Activated naive CD8-positive, alpha-beta T cell treated with anti-CD3 and anti-CD28 coated beads, Interleukin-2, amount 50 U/mL, for 24 hours (primary cell): ENCODE measurements around the gene PLCB1.

ENCODE experiments used
- ATAC-seq: fragments of 150-1000 bp; cut with Tn5 transposase; one replicate; pipeline ENCODE4 v1.10.0; 2021
- DNase-seq: peaks from one replicate; pipeline ENCODE4 v3.0.0; 2021
- H3K27ac Mint-ChIP-seq: one replicate; pipeline ENCODE4 v1.8.0; 2021; ENCODE audit warnings: mild to moderate bottlenecking, mixed read lengths
- H3K27me3 Mint-ChIP-seq: one replicate; pipeline ENCODE4 v1.8.0; 2021; ENCODE audit warnings: mixed read lengths
- H3K36me3 Mint-ChIP-seq: one replicate; pipeline ENCODE4 v1.8.0; 2021; ENCODE audit warnings: low read depth, mixed read lengths
- H3K4me1 Mint-ChIP-seq: one replicate; pipeline ENCODE4 v1.8.0; 2021; ENCODE audit warnings: mixed read lengths
- H3K4me3 Mint-ChIP-seq: one replicate; pipeline ENCODE4 v1.8.0; 2021; ENCODE audit warnings: mild to moderate bottlenecking, moderate library complexity, mixed read lengths
- H3K9me3 Mint-ChIP-seq: one replicate; pipeline ENCODE4 v1.8.0; 2021; ENCODE audit warnings: mixed read lengths

The PLCB1 gene

DNA sequence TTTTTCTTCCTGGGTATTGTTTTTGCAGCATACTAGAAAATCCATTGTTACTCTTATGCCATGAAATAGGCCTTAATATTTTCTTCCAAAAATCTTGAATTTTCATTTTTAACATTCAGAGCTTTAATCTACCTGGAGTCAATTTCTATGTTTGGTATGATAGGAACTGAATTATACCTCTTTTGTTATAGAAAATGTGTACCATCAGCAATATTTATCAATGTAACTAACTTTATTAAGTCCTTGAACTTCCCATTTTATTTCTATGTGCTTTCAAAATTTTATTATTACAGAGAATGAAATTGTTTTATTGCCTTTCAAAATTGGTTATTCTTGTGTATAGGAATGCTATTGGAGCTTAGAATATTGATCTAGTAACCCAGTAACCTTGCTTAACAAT lies 68.2 kb downstream of the PLCB1 start:
- H3K4me1 Mint-ChIP-seq: no peaks in the 10 kb centered on the region
- no peak for ATAC-seq
- no peaks in the 10 kb centered on the region for H3K36me3 Mint-ChIP-seq
- DNase-seq: no peak
- no peaks in the 10 kb centered on the region for H3K27me3 Mint-ChIP-seq
- H3K9me3 Mint-ChIP-seq: peaks cover 17% of the 10 kb centered on the region
- no peak overlapping the region for H3K4me3 Mint-ChIP-seq
- H3K27ac Mint-ChIP-seq: no peak overlapping the region

DNA sequence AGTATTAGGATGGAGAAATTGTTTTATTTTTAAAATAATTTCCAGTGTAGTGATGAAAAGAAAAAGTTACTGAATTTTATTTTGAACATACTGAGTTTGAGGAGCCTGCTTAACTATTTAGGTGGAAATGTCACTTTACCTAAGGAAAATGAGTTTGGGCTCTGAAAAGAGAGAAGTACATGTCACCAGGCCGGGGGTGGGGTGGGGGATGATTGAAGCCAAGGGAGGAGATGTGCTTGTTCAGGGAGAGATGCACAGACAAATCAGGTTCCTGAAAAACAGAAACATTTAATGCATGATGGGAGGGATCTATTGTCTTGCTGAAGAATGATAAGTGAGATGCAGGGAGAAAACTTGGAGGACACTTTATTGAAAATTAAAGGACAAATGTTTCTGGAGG lies 71.3 kb downstream of the PLCB1 start:
- Mint-ChIP-seq H3K9me3 (peaks cover 4% of the 10 kb centered on the region), H3K27ac (no peak overlapping the region), H3K4me3 (no peak overlapping the region), H3K36me3 (no peaks in the 10 kb centered on the region), H3K27me3 (peaks cover 4% of the 10 kb centered on the region), H3K4me1 (peaks cover 2% of the 10 kb centered on the region)
- DNase-seq (no peak), ATAC-seq (no peak)

DNA sequence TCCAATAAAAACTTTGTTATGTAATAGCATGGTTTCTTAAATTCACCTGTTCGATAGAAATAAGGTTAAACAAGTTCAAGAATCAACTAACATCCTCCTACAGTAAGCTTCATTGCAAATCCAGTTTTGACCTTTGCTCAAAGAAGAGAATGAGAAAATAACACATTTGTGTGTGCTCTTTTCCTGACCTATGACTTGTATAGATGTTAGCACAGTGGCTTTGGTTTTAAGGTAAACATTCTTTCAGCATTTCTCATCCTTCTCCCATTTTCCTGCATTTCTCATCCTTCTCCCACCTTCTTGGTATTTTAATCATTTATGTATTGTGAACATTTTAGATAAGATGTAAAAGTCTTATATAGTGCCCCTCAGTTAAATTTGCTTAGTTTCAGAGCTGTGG lies 73.9 kb downstream of the PLCB1 start:
- Mint-ChIP-seq H3K36me3 (no peaks in the 10 kb centered on the region), H3K4me1 (peaks cover 14% of the 10 kb centered on the region), H3K27me3 (peaks cover 4% of the 10 kb centered on the region), H3K9me3 (no peaks in the 10 kb centered on the region), H3K27ac (no peak overlapping the region), H3K4me3 (no peak overlapping the region)
- ATAC-seq (no peak), DNase-seq (no peak)

DNA sequence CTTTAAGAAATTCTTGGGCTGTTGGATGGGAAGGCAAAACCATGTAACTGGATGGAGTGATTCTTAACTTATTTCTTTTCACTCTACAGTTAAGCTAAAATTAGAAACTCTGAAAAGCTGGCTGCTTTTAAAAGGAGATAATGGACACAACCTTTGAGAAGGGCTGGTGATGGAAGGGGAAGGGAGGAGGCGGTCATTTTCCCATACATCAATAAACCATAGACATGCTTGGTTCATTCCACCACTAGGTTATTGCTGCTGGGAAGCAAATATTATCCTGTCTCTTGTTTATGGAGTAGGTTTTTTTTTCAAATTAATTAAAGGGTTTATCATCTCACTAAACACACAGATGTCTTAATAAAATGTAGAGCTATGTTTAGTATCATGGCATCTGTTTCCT lies 76.2 kb downstream of the PLCB1 start:
- no peaks in the 10 kb centered on the region for H3K9me3 Mint-ChIP-seq
- no peak overlapping the region for H3K27ac Mint-ChIP-seq
- no peak overlapping the region for H3K4me3 Mint-ChIP-seq
- H3K27me3 Mint-ChIP-seq: peaks cover 4% of the 10 kb centered on the region
- H3K4me1 Mint-ChIP-seq: peaks cover 29% of the 10 kb centered on the region
- DNase-seq (no peak), ATAC-seq (no peak)
- H3K36me3 Mint-ChIP-seq: no peaks in the 10 kb centered on the region

DNA sequence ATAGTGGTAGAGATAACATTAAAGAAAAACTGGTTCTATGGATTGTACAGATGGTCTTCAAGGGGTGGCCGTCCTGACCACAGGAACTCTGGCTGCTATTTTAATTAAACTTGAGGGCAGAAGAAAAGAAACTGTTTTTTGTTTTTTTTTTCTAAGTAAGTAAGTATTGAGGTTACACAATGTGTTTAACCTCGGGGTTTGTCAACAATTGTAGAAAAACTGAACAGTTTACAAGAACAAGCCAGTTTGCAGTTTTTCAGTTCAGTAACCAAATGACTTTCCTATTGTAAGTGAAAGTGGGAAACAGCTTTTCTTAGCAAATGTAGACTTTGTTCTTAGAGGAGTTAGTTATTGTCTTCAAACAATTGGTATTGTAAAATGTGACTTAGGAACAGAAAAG lies 77.0 kb downstream of the PLCB1 start:
- ATAC-seq: no peak
- Mint-ChIP-seq H3K4me3 (no peak overlapping the region), H3K4me1 (peaks cover 37% of the 10 kb centered on the region), H3K27me3 (peaks cover 4% of the 10 kb centered on the region), H3K27ac (no peak overlapping the region), H3K9me3 (no peaks in the 10 kb centered on the region), H3K36me3 (no peaks in the 10 kb centered on the region)
- DNase-seq: no peak

DNA sequence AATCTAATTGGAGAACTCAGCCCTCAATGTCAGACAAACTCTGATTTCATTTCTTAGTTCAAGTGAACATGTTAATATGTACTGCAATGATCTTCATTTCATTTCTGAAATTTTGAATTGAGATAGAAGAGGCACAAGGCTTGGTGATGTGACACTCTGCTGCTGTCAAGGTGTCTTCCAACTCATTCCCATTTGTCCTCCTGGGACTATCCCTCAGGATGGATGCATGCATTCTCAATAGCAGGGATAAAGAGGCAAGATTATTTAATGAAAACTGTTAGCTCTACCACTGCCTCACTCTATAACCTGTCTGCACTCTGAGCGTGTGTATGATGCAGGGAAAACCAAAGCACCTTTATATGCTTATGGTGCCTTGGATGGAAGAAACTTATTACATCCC lies 78.7 kb downstream of the PLCB1 start:
- peaks cover 52% of the 10 kb centered on the region for H3K4me1 Mint-ChIP-seq
- no peaks in the 10 kb centered on the region for H3K9me3 Mint-ChIP-seq
- no peaks in the 10 kb centered on the region for H3K36me3 Mint-ChIP-seq
- H3K27me3 Mint-ChIP-seq: peaks cover 4% of the 10 kb centered on the region
- H3K27ac Mint-ChIP-seq: no peak overlapping the region
- no peak for DNase-seq
- no peak for ATAC-seq
- no peak overlapping the region for H3K4me3 Mint-ChIP-seq

DNA sequence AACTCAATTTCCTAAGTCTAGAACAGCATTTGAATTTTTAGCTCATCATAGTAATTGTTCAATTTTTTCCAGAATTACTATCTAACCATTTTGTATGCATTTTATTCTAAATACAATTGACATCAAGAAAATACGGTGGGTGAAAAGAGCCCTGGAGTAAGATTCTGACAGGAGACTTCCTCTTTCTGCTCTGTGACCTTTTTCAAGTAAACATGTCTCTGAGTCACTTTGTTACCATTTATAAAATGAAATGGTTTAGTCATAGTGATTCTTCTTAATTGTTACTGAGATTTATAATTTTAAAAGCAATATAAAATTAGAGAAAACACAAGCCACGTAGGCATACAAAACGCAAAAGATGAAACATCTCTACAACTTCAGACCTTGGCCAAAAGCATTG lies 80.2 kb downstream of the PLCB1 start:
- H3K27ac Mint-ChIP-seq: no peak overlapping the region
- no peak for ATAC-seq
- no peaks in the 10 kb centered on the region for H3K9me3 Mint-ChIP-seq
- H3K27me3 Mint-ChIP-seq: peaks cover 2% of the 10 kb centered on the region
- no peak for DNase-seq
- H3K4me1 Mint-ChIP-seq: peaks cover 67% of the 10 kb centered on the region
- peaks cover 2% of the 10 kb centered on the region for H3K36me3 Mint-ChIP-seq
- H3K4me3 Mint-ChIP-seq: no peak overlapping the region

DNA sequence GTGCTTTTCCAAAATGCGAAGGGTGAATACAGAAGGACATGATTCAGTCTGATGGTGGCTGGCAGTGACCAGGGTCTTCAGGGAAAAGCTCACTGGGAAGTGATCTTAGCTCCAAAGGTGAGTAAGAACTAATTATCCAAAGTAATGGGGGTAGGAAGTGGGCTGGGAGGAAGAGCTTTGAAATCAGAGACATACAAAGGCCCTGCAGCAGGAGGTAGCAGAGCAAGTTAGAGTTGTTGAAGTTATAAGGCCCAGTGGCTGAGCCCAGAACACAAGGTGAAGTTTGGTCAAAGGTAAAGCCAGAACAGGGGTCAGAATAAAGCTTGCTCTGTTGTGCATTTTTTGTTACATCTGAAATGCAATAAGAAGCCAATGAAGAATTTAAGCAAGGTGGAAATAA lies 81.2 kb downstream of the PLCB1 start:
- no peak for ATAC-seq
- Mint-ChIP-seq H3K4me3 (no peak overlapping the region), H3K4me1 (peaks cover 71% of the 10 kb centered on the region)

DNA sequence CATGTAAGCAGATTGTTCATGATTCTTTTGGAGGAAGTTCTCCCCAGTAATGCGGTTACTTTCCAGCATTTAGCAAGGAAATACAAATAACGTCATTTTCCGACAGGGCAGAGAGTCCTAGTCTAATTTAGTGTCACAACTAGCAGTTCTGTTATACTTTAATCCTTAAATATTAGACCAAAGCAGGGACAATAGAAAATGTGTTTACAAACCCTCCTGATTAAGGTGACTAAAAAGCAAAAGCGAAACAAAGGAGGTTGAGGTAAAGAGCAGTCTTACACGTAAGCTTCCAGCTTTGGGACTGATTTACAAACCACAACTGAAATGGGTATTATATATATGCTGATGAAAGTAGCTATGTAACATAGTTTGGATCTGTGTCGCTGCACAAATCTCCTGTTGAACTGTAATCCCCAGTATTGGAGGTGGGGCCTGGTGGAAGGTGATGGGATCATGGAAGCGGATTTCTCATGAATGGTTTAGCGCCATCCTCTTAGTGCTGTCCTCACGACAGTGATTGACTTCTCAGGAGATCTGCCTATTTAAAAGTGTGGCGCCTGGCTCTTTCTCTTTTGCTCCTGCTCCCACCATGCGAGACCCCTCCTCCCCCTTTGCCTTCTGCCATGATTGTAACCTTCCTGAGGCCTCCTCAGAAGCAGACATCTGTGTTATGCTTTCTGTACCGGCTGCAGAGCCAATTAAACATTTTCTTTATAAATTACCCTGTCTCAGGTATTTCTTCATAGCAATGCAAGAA lies 81.9 kb downstream of the PLCB1 start:
- no peak for DNase-seq
- Mint-ChIP-seq H3K4me3 (peak overlapping the region; percentile 68), H3K27me3 (no peaks in the 10 kb centered on the region), H3K27ac (peak overlapping the region; percentile 64), H3K4me1 (peaks cover 65% of the 10 kb centered on the region), H3K36me3 (peaks cover 2% of the 10 kb centered on the region), H3K9me3 (no peaks in the 10 kb centered on the region)
- peak; percentile 71 for ATAC-seq

More for the DNA sequence above, 81.2 kb downstream of the PLCB1 start:
- Mint-ChIP-seq H3K27ac (peak overlapping the region; percentile 64), H3K9me3 (no peaks in the 10 kb centered on the region), H3K36me3 (peaks cover 2% of the 10 kb centered on the region), H3K27me3 (no peaks in the 10 kb centered on the region)
- no peak for DNase-seq

DNA sequence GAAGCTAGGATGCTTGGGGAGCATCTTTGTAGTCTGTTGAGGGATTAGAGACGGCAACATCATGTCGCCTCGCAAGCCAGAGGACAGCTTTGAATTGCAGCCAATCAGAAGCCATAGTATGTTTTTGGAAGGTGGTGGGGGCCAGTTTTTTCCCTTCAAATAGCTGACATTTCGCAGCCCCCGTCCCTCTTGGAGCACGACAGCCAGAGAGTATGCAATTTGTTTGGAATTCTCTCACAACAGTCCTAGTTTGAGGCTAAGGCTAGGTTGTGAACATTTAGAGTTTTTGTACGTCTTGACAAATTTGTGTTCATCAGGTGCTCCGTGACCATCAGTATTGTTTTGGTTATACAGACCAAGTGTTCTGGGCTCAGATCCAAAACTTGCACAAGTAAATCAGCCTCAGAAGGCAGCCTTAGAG lies 83.3 kb downstream of the PLCB1 start:
- ATAC-seq: no peak
- H3K4me3 Mint-ChIP-seq: no peak overlapping the region
- H3K9me3 Mint-ChIP-seq: no peaks in the 10 kb centered on the region
- H3K36me3 Mint-ChIP-seq: peaks cover 2% of the 10 kb centered on the region
- H3K27ac Mint-ChIP-seq: peak overlapping the region; percentile 64
- no peaks in the 10 kb centered on the region for H3K27me3 Mint-ChIP-seq
- DNase-seq: no peak
- H3K4me1 Mint-ChIP-seq: peaks cover 59% of the 10 kb centered on the region

DNA sequence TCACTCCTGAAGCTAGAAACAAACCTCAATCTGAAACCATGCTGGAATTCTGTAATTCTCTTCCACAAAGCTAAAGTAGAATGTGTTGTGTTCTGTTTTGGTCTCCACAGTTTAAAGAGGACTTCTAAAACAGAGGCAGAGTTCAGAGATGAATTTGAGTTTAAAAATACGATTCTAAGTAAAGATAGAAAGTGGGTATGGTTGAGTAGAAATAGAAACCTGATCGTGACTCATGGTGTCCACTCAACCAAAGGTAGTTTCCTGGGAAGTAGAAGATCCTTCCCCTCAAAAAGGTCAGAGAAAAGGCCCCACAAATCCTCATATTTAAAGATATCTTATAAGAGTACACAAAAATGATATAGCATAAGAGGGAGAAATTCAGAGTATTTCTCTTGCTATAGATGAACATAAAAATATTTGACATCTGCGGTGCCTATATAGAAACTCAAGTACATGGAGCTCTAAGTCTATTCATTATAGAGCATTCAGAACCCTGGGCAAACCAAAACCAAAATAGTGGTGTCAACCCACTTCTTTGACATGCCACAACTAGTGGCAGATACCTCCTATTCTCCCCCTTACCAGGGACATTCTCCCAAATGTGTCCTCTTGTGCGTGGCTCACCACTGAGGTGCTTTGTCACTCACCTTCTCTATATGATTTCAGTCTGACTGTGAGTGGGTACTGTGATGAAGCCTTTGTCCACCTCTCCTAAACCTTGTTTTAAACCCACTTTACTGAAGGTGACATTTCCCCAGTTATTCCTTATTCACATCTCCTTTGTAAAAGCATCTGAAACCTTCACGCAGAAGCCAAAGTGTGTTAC lies 84.5 kb downstream of the PLCB1 start:
- DNase-seq (peak; percentile 6), ATAC-seq (peak; percentile 69)
- Mint-ChIP-seq H3K27ac (peak overlapping the region; percentile 53), H3K9me3 (no peaks in the 10 kb centered on the region), H3K4me3 (peak overlapping the region; percentile 43), H3K4me1 (peaks cover 57% of the 10 kb centered on the region), H3K27me3 (no peaks in the 10 kb centered on the region), H3K36me3 (peaks cover 2% of the 10 kb centered on the region)

DNA sequence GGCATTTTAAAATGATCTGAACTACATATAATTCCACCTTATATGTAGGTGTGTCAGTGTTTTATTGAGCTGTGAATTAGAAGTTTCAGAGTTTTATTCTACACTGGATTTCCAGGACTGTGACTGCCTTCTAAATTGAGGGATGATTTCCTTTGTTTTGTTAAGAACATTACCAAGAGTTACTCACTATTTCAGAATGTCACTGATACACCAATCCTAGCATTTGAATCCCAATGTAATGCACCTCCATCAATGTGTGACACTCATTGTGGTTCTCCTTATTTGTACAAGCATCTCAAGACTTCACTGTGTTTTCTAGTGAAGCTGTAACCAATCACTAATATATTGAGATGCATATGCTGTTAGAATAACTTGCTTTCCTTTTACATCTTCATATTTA lies 86.8 kb downstream of the PLCB1 start:
- DNase-seq: no peak
- no peak overlapping the region for H3K4me3 Mint-ChIP-seq

DNA sequence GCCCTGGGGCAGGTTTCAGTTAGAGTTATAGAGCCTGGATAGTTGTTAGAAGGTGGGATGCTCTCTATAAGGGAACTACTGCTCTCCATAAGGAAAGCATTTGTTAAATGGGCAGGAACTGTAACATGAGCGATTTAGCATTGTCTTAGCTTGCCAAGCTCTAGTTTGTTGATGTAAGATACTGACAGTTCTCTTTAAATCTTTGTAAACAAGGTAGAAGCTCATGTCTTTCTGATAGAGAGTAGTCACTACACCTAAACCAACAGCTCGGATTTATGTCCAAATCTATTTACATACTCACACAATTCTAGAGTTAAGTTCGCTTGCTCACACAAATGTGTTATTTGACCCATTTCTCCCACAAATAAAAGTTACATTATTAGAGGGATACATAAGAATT lies 87.3 kb downstream of the PLCB1 start:
- H3K27me3 Mint-ChIP-seq: no peaks in the 10 kb centered on the region
- no peaks in the 10 kb centered on the region for H3K9me3 Mint-ChIP-seq
- DNase-seq (no peak), ATAC-seq (no peak)
- peaks cover 42% of the 10 kb centered on the region for H3K4me1 Mint-ChIP-seq
- H3K27ac Mint-ChIP-seq: no peak overlapping the region
- H3K4me3 Mint-ChIP-seq: no peak overlapping the region
- H3K36me3 Mint-ChIP-seq: peaks cover 6% of the 10 kb centered on the region

More for the DNA sequence above, 86.8 kb downstream of the PLCB1 start:
- ATAC-seq: no peak
- Mint-ChIP-seq H3K27ac (no peak overlapping the region), H3K9me3 (no peaks in the 10 kb centered on the region), H3K36me3 (peaks cover 6% of the 10 kb centered on the region), H3K27me3 (no peaks in the 10 kb centered on the region), H3K4me1 (peaks cover 47% of the 10 kb centered on the region)

DNA sequence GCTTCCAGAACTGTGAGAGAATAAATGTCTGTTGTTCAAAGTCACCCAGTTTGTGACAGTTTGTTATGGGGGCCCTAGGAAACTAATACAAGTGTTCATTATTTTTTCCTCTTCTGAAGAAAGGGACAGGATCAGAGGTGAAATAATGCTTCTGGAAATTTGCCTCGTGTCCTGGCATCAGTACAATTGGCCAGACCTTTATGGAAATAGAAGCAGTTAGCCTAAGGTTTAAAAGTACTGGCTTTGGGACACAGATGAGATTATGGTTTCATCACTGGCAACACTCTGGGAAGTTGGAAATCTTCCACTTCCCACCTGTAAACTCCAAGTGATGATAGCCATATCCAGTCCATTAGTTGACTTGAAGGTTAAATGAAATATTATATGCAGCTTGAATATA lies 88.7 kb downstream of the PLCB1 start:
- Mint-ChIP-seq H3K36me3 (peaks cover 6% of the 10 kb centered on the region), H3K27ac (no peak overlapping the region), H3K9me3 (no peaks in the 10 kb centered on the region), H3K4me3 (no peak overlapping the region), H3K4me1 (peaks cover 30% of the 10 kb centered on the region), H3K27me3 (no peaks in the 10 kb centered on the region)
- DNase-seq: no peak
- ATAC-seq: no peak

DNA sequence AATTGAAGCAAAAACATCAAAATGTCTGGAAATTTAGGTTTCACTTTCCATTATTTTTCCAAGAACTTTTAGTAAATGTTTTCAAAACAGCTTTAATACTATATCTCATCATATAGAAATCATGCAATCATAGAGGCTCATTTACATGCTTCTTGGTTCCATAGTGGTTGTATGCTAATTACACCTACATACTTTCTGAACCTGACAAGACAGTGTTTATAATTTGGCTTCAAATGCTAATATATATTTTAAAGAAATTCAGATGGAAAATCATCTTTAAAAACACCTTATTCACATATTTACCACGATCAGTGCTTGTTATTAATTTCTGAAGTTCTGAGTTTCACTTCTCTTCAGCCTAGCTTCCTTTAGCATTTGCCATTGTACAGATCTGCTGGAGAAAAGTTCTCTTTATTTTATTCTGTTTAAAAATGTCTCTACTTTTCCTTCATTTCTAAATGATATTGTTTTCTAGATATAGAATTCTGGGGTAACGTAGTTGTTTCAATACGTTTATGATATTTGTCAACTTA lies 89.9 kb downstream of the PLCB1 start:
- Mint-ChIP-seq H3K27ac (no peak overlapping the region), H3K4me3 (no peak overlapping the region)

More for the DNA sequence above, 89.9 kb downstream of the PLCB1 start:
- Mint-ChIP-seq H3K4me1 (peaks cover 18% of the 10 kb centered on the region), H3K27me3 (no peaks in the 10 kb centered on the region), H3K36me3 (peaks cover 6% of the 10 kb centered on the region), H3K9me3 (no peaks in the 10 kb centered on the region)
- no peak for DNase-seq
- no peak for ATAC-seq
